K562 (cell line): ENCODE data around the gene TSC22D3. TPM values are rescaled to one million over a fixed set of nuclear protein-coding genes. Genes with fewer than 3 reads are reported as not detected.

ENCODE experiments used
- ATAC-seq: fragments of 200-7000 bp; cut with Tn5 transposase; 3 replicates; pipeline ENCODE4 v1.9.1; 2020; ENCODE audit warnings: moderate library complexity
- BruUV-seq: library from RNA; stranded (reverse); fragments of 400-500 nt; replicated peaks from 2 replicates; lab custom pipeline; 2021; lab: Mats Ljungman, UMichigan
- CTCF ChIA-PET: fragments of 300-600 bp; formaldehyde crosslinking; extraction: SDS; loops from one replicate; lab custom pipeline; 2021; ENCODE audit warnings: low intra/inter-chr PET ratio; lab: Yijun Ruan, JAX
- POLR2A ChIA-PET: fragments of 300-600, 350-650 bp; sonication (Branson Sonifier 250); formaldehyde crosslinking; extraction: SDS; loops from one replicate; lab custom pipeline; 2021; ENCODE audit warnings: antibody characterized with exemption, inconsistent platforms; lab: Yijun Ruan, JAX
- DNase-seq, 4 experiments: peaks; one replicate each; pipeline versions ENCODE4 v3.0.0 to v3.0.0-alpha.2; 2011 to 2018; ENCODE audit warnings: low spot score in 3 of 4, mixed read lengths in 3 of 4; ENCODE audit errors: extremely low read depth in 1 of 4
- FAIRE-seq: peaks from 2 replicates; lab custom pipeline; 2011; peaks lifted over from hg19 to GRCh38; lab: Jason Lieb, UNC
- H2AFZ ChIP-seq: 2 replicates; pipeline ENCODE4 v1.6.0; 2011; ENCODE audit warnings: low read depth, low read length, control low read depth, inconsistent platforms
- H3K27ac ChIP-seq: fragments of 200-600 bp; 3 replicates; pipeline ENCODE4 v1.8.0; 2011; ENCODE audit warnings: low read depth, mild to moderate bottlenecking, control low read depth, inconsistent platforms, low read length, moderate library complexity, mixed read lengths; ENCODE audit errors: extremely low read depth
- H3K27me3 ChIP-seq, 2 experiments: fragments of 300-600 bp in 1 of 2; 2 replicates in 1 of 2; 3 replicates in 1 of 2; pipeline versions ENCODE4 v1.6.0 to v1.8.0; 2011; ENCODE audit warnings: inconsistent platforms in 2 of 2, low read length in 2 of 2, mild to moderate bottlenecking in 1 of 2, mixed read lengths in 1 of 2, moderate library complexity in 1 of 2; ENCODE audit not compliant: control insufficient read depth in 2 of 2, insufficient read depth in 2 of 2
- H3K36me3 ChIP-seq: fragments of 300-600 bp; 3 replicates; pipeline ENCODE4 v1.8.0; 2011; ENCODE audit warnings: mild to moderate bottlenecking, low read length, inconsistent platforms; ENCODE audit not compliant: control insufficient read depth, insufficient read depth
- H3K4me1 ChIP-seq, 2 experiments: fragments of 200-600 bp in 1 of 2; replicated peaks in 1 of 2; 2 replicates in 1 of 2; 3 replicates in 1 of 2; pipeline versions ENCODE4 v1.5.1 to v1.8.0; 2011; ENCODE audit warnings: inconsistent platforms in 2 of 2, low read length in 2 of 2, mild to moderate bottlenecking in 1 of 2, mixed read lengths in 1 of 2, moderate library complexity in 1 of 2; ENCODE audit not compliant: control insufficient read depth in 2 of 2, insufficient read depth in 2 of 2
- H3K4me2 ChIP-seq: 2 replicates; pipeline ENCODE4 v1.6.1; 2011; ENCODE audit warnings: low read length, control low read depth, inconsistent platforms, mixed read lengths; ENCODE audit not compliant: insufficient read depth
- H3K4me3 ChIP-seq: fragments of 200-600 bp; sonication (generic), shearing (Covaris generic); 2 replicates; pipeline ENCODE4 v1.5.1; 2016; ENCODE audit warnings: control low read depth, inconsistent platforms
- H3K79me2 ChIP-seq: fragments of 200-600 bp; 3 replicates; pipeline ENCODE4 v1.8.0; 2011; ENCODE audit warnings: low read length, inconsistent platforms; ENCODE audit not compliant: control insufficient read depth, insufficient read depth
- H3K9ac ChIP-seq, 2 experiments: 2 replicates each; pipeline versions ENCODE4 v1.6.0 to v1.6.1; 2011; ENCODE audit warnings: low read depth in 2 of 2, low read length in 2 of 2, control low read depth in 1 of 2, inconsistent platforms in 1 of 2, mild to moderate bottlenecking in 1 of 2, mixed read lengths in 1 of 2; ENCODE audit not compliant: insufficient read depth in 1 of 2
- H3K9me1 ChIP-seq: one replicate; pipeline ENCODE4 v1.6.0; 2011; ENCODE audit warnings: inconsistent platforms, mild to moderate bottlenecking, low read length, moderate library complexity; ENCODE audit not compliant: control insufficient read depth, insufficient read depth
- H3K9me3 ChIP-seq: replicated peaks from 2 replicates; pipeline ENCODE4 v1.5.1; 2011; ENCODE audit warnings: low read depth, low read length, inconsistent platforms; ENCODE audit not compliant: control insufficient read depth, insufficient read depth
- H4K20me1 ChIP-seq: replicated peaks from 2 replicates; pipeline ENCODE4 v1.6.1; 2011; ENCODE audit warnings: low read length, inconsistent platforms, mixed read lengths; ENCODE audit not compliant: control insufficient read depth, insufficient read depth
- C11orf30 ChIP-seq: fragments of 450-650 bp; IDR thresholded peaks from 2 replicates; pipeline ENCODE4 v1.6.1; 2016; ENCODE audit warnings: low read depth, mild to moderate bottlenecking
- CHD2 ChIP-seq: IDR thresholded peaks from 2 replicates; pipeline ENCODE4 v1.6.1; 2011; ENCODE audit warnings: low read depth, low read length
- CSDE1 ChIP-seq, 2 experiments: fragments of 450-650 bp; IDR thresholded peaks; 2 replicates each; pipeline ENCODE4 v1.6.1; 2016; ENCODE audit warnings: mild to moderate bottlenecking in 1 of 2
- ELF1 ChIP-seq: fragments of 200-800 bp; sonication (Bioruptor generic); IDR thresholded peaks from 2 replicates; pipeline ENCODE4 v1.6.1; 2016; ENCODE audit warnings: missing genetic modification characterization, missing compliant biosample characterization
- ETS2 ChIP-seq: IDR thresholded peaks from 2 replicates; pipeline ENCODE4 v1.6.1; 2016; ENCODE audit warnings: borderline replicate concordance, missing genetic modification characterization, mild to moderate bottlenecking, moderate library complexity, missing compliant biosample characterization; ENCODE audit not compliant: poor library complexity, severe bottlenecking
- HNRNPH1 ChIP-seq: fragments of 200-400 bp; formaldehyde crosslinking; optimal IDR thresholded peaks from 2 replicates; pipeline ENCODE3; 2017; ENCODE audit warnings: low read depth, mild to moderate bottlenecking, low read length, moderate library complexity
- MAFF ChIP-seq: IDR thresholded peaks from 2 replicates; pipeline ENCODE4 v1.6.1; 2012; ENCODE audit warnings: low read length, improper control_type of control experiment
- MAFG ChIP-seq: fragments of 450-650 bp; conservative IDR thresholded peaks from 2 replicates; pipeline ENCODE4 v1.6.1; 2016; ENCODE audit warnings: missing genetic modification characterization, missing compliant biosample characterization
- PRPF4 ChIP-seq: fragments of 200-400 bp; formaldehyde crosslinking; IDR thresholded peaks from one replicate; pipeline ENCODE4 v1.6.1; 2017; ENCODE audit warnings: low read length, low read depth, mild to moderate bottlenecking; ENCODE audit not compliant: insufficient read depth, poor library complexity, severe bottlenecking
- RAD21 ChIP-seq, 2 experiments: fragments of 250-450 bp in 1 of 2; fragments of 450-650 bp in 1 of 2; sonication (Bioruptor Pico) in 1 of 2; formaldehyde crosslinking in 1 of 2; IDR thresholded peaks in 1 of 2; conservative IDR thresholded peaks in 1 of 2; 2 replicates each; pipeline versions ENCODE4 v1.4.0 to v1.8.0; 2020 to 2022; ENCODE audit warnings: mild to moderate bottlenecking in 2 of 2, moderate library complexity in 1 of 2
- RBFOX2 ChIP-seq: fragments of 200-400 bp; formaldehyde crosslinking; IDR thresholded peaks from 2 replicates; pipeline ENCODE4 v1.6.1; 2017; ENCODE audit warnings: low read depth, mild to moderate bottlenecking, low read length, moderate library complexity
- ZBED1 ChIP-seq: IDR thresholded peaks from 2 replicates; pipeline ENCODE4 v1.6.1; 2014
- ZBTB7A ChIP-seq: IDR thresholded peaks from 2 replicates; pipeline ENCODE4 v1.6.1; 2011; ENCODE audit warnings: low read depth, mild to moderate bottlenecking, low read length, moderate library complexity, borderline replicate concordance; ENCODE audit not compliant: control insufficient read depth
- ZKSCAN3 ChIP-seq: fragments of 250-450 bp; sonication (Bioruptor Pico); IDR thresholded peaks from 2 replicates; pipeline ENCODE4 v1.4.0; 2020
- ZNF316 ChIP-seq: fragments of 450-650 bp; IDR thresholded peaks from 2 replicates; pipeline ENCODE4 v1.6.1; 2016
- ZNF408 ChIP-seq: fragments of 250-450 bp; sonication (Bioruptor Pico); IDR thresholded peaks from 2 replicates; pipeline ENCODE4 v1.4.0; 2020; ENCODE audit warnings: low read depth, mild to moderate bottlenecking, moderate library complexity
- WGBS: fragments of 100-300 bp; shearing (Covaris generic); methylation state at CpG from one replicate; pipeline ENCODE4 v1.1.6; 2016; ENCODE audit warnings: low coverage, mixed read lengths; ENCODE audit not compliant: insufficient coverage; ENCODE audit errors: missing lambda C conversion rate; 5-methylcytosine and 5-hydroxymethylcytosine counted together
- in situ Hi-C: fragments of 300-500 bp; cut with MboI; formaldehyde crosslinking; loops from 4 replicates; pipeline ENCODE4 v1.15.0; 2018; ENCODE audit warnings: inconsistent platforms, mixed read lengths
- intact Hi-C: fragments of 100-400 bp; cut with micrococcal nuclease; formaldehyde crosslinking; loops from 2 replicates; pipeline ENCODE4 v1.14.2; 2022
- polyA plus RNA-seq, 8 experiments: library from polyadenylated mRNA; depleted of rRNA in 4 of 8; stranded (reverse) in 5 of 8; unstranded in 3 of 8; fragments of >200 nt; fragmentation: Nextera tagmentation in 2 of 8; fragmentation: Illumina TruSeq in 1 of 8; extraction: Ambion mirVana in 2 of 8; extraction: Trizol in 1 of 8; gene quantifications; 2 replicates each; pipeline versions ENCODE4 v1.2.1 to v1.2.3, GENCODE V29; 2011 to 2014; ENCODE audit warnings: inconsistent platforms in 1 of 8, missing spikeins in 1 of 8
- total RNA-seq, 7 experiments: library from RNA; depleted of rRNA in 6 of 7; stranded (reverse); fragments of >200 nt in 6 of 7; fragmentation: Illumina TruSeq in 2 of 7; extraction: Trizol in 2 of 7; gene quantifications; 2 replicates each; pipeline versions ENCODE4 v1.2.1 to v1.2.3, GENCODE V29; 2011 to 2021; ENCODE audit warnings: low replicate concordance in 1 of 7
- TF ChIP-seq, protein P1 (sequence below), 2 experiments: fragments of 200-800 bp in 1 of 2; sonication (Bioruptor generic) in 1 of 2; sonication (generic) in 1 of 2; formaldehyde crosslinking in 1 of 2; IDR thresholded peaks in 1 of 2; conservative IDR thresholded peaks in 1 of 2; 2 replicates each; pipeline versions ENCODE4 v1.5.0 to v1.6.1; 2016 to 2020; ENCODE audit warnings: missing compliant biosample characterization in 1 of 2, missing genetic modification characterization in 1 of 2, missing genetic modification reagents in 1 of 2

The TSC22D3 gene
- total and polyA plus RNA-seq, 9 of the 15 experiments (the other 6 are each of a cell fraction or from before 2014, with no cell fraction given): 0.48 to 3.0 (median 0.87) TPM

DNA sequence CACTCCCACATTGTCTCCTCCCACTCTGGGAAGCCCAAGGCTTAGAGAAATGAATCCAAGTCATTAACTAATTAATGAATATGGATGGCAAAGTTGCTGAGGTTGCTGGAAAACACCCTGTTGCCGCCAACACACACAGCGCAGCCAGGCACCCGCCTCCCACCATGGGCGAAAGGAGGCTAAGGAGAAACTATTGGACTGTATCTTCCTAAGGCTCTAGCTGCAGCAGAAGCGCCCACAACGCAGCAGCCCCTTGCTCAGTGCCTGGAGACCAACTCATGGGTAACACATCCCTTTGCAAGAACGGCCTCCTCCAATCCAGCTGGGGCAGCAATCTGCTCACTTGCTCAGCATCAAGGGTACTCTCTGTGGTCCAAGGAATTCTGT lies 34.2 kb downstream of the TSC22D3 start:
- H3K9ac ChIP-seq: no peak overlapping the region; a peak in 1 of 4 replicates
- H3K4me1 ChIP-seq: peaks cover 12 to 18% of the 10 kb centered on the region in 2 experiments; a peak in 4 of 5 replicates

More for the DNA sequence above, 34.2 kb downstream of the TSC22D3 start:
- no peak; the same call in 2 of the 3 replicates for ATAC-seq
- intact Hi-C loops (loop anchor here (1.0 kb wide), 1 partner anchor 67 kb away; no protein-coding TSS in a partner anchor), in situ Hi-C loops (no loop called here)
- BruUV-seq: no TSS peak
- no peak for DNase-seq
- TF ChIP-seq MAFG (tag): 0 out of 2 replicates have a peak, but pooled peaks have one; percentile 7
- no peak for TF ChIP-seq ZBTB7A
- no peak for TF ChIP-seq HNRNPH1
- TF ChIP-seq CSDE1 (IDR thresholded peaks at IDR 0.05): no peak
- TF ChIP-seq CHD2: no peak
- TF ChIP-seq RAD21 (CRISPR knock-in tag; conservative IDR thresholded peaks at IDR 0.05 in 1 of 2, IDR thresholded peaks at IDR 0.05 in 1 of 2): no peak
- 0 out of 2 replicates have a peak, but pooled peaks have one; percentile 43 for TF ChIP-seq ZKSCAN3 (CRISPR knock-in tag)
- peak; percentile 65 for TF ChIP-seq ZNF316
- peak; percentile 40; the same call in 1 of the 2 replicates for TF ChIP-seq C11orf30
- TF ChIP-seq PRPF4: no peak
- TF ChIP-seq, protein P1, sequence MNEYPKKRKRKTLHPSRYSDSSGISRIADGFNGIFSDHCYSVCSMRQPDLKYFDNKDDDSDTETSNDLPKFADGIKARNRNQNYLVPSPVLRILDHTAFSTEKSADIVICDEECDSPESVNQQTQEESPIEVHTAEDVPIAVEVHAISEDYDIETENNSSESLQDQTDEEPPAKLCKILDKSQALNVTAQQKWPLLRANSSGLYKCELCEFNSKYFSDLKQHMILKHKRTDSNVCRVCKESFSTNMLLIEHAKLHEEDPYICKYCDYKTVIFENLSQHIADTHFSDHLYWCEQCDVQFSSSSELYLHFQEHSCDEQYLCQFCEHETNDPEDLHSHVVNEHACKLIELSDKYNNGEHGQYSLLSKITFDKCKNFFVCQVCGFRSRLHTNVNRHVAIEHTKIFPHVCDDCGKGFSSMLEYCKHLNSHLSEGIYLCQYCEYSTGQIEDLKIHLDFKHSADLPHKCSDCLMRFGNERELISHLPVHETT (CRISPR knock-in tag; conservative IDR thresholded peaks at IDR 0.05 in 1 of 2, IDR thresholded peaks at IDR 0.05 in 1 of 2): 0 out of 4 replicates have a peak, but pooled peaks of 1 of the 2 experiments have one; percentile 2
- no peak; the same call in 1 of the 2 replicates for TF ChIP-seq ZBED1
- no peak for TF ChIP-seq RBFOX2
- no peak for TF ChIP-seq ZNF408 (CRISPR knock-in tag)
- TF ChIP-seq ELF1 (tag): no peak
- 0 out of 2 replicates have a peak, but pooled peaks have one; percentile 7 for TF ChIP-seq MAFF
- no peak for TF ChIP-seq ETS2
- no peak for FAIRE-seq
- H3K27ac ChIP-seq: no peak overlapping the region
- no peaks in the 10 kb centered on the region for H4K20me1 ChIP-seq
- H2AFZ ChIP-seq: no peak overlapping the region
- H3K27me3 ChIP-seq: 0 out of 5 replicates have a peak, but pooled peaks cover 0 to 11% of the 10 kb centered on the region in 2 experiments
- H3K79me2 ChIP-seq: no peaks in the 10 kb centered on the region
- no peaks in the 10 kb centered on the region for H3K36me3 ChIP-seq
- CTCF ChIA-PET: no interaction called here
- no peaks in the 10 kb centered on the region for H3K9me1 ChIP-seq
- POLR2A ChIA-PET: interaction anchor here (0.8 to 1.1 kb wide), 2 partner anchors 14 to 35 kb away, joined by 3 to 7 read pairs; no protein-coding TSS in a partner anchor
- WGBS: 9% methylated on average over 6 of the region's 7 CpGs
- no peak overlapping the region for H3K4me3 ChIP-seq
- no peaks in the 10 kb centered on the region for H3K9me3 ChIP-seq
- 0 out of 2 replicates have a peak overlapping the region, but pooled peaks have one; percentile 0 for H3K4me2 ChIP-seq
